SK-N-MC (cell line): Measurements from ENCODE around the gene PPOX.
A peak's percentile ranks its signal among the peaks of the same experiment; 100 is the strongest.

ENCODE experiments used
- DNase-seq: peaks from one replicate; pipeline ENCODE4 v3.0.0-alpha.2; 2011; ENCODE audit warnings: low read depth, low spot score
- H3K27ac ChIP-seq: fragments of 200-600 bp; sonication (generic); 2 replicates; pipeline ENCODE4 v1.5.1; 2016; ENCODE audit warnings: mixed run types
- H3K36me3 ChIP-seq: fragments of 200-600 bp; sonication (generic); 2 replicates; pipeline ENCODE4 v1.6.1; 2017; ENCODE audit warnings: antibody characterized with exemption, low read length, mixed read lengths; ENCODE audit not compliant: insufficient read depth
- H3K4me3 ChIP-seq: fragments of 200-600 bp; sonication (generic); 2 replicates; pipeline ENCODE4 v1.5.1; 2016
- H3K9ac ChIP-seq: fragments of 200-600 bp; sonication (generic); 2 replicates; pipeline ENCODE4 v1.8.0; 2017; ENCODE audit warnings: mixed run types, mixed read lengths; ENCODE audit not compliant: insufficient read length
- H3K9me3 ChIP-seq: fragments of 200-600 bp; sonication (generic); 2 replicates; pipeline ENCODE4 v1.6.1; 2017; ENCODE audit warnings: low read depth, mild to moderate bottlenecking, antibody characterized with exemption, low read length, moderate library complexity, mixed read lengths
- EZH2 ChIP-seq: fragments of 200-600 bp; sonication (generic); IDR thresholded peaks from one replicate; pipeline ENCODE4 v1.6.1; 2017; ENCODE audit warnings: antibody characterized with exemption
- FOXP2 ChIP-seq: optimal IDR thresholded peaks from 2 replicates; pipeline ENCODE3; 2011; ENCODE audit warnings: mild to moderate bottlenecking, moderate library complexity; ENCODE audit not compliant: insufficient read depth; ENCODE audit errors: extremely low read length, control extremely low read depth
- POLR2AphosphoS5 ChIP-seq: IDR thresholded peaks from 2 replicates; pipeline ENCODE4 v1.6.1; 2012; ENCODE audit warnings: mild to moderate bottlenecking, low read depth, low read length, borderline replicate concordance

The PPOX gene

GRCh38 chr1:161168906-161169305, 2.7 kb downstream of the PPOX start:
- H3K27ac ChIP-seq = no peak overlapping the region
- H3K9ac ChIP-seq = no peak overlapping the region
- peaks cover 41% of the 10 kb centered on the region for H3K36me3 ChIP-seq
- no peak overlapping the region for H3K4me3 ChIP-seq
- no peak for DNase-seq
- TF ChIP-seq POLR2AphosphoS5 (no peak), FOXP2 (no peak), EZH2 (no peak)
- H3K9me3 ChIP-seq = no peaks in the 10 kb centered on the region

DNA sequence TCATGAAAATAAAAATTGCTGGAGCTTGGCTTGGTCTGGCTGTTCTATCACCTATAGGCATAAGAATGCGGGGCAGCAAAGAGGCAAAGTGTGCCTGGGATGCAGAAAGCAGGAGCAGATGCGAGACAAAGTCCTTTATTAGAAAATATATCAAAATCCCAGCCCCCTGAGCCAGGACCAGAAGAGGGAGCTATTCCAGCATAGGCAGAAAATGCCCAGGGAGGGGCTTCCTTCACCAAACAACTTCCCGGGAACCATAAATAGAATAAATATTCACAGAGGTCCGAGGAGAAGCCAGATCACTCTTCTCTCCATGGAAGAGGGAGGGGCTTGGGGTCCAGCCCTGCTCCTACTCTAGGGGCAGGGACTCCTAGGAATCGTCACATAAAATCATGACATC, 5.0 kb downstream of the PPOX start:
- no peak for DNase-seq
- no peak overlapping the region for H3K27ac ChIP-seq
- no peak overlapping the region for H3K4me3 ChIP-seq
- H3K36me3 ChIP-seq = peaks cover 46% of the 10 kb centered on the region
- no peak for TF ChIP-seq EZH2
- TF ChIP-seq POLR2AphosphoS5 = no peak
- TF ChIP-seq FOXP2 = no peak
- no peaks in the 10 kb centered on the region for H3K9me3 ChIP-seq
- H3K9ac ChIP-seq = no peak overlapping the region

DNA sequence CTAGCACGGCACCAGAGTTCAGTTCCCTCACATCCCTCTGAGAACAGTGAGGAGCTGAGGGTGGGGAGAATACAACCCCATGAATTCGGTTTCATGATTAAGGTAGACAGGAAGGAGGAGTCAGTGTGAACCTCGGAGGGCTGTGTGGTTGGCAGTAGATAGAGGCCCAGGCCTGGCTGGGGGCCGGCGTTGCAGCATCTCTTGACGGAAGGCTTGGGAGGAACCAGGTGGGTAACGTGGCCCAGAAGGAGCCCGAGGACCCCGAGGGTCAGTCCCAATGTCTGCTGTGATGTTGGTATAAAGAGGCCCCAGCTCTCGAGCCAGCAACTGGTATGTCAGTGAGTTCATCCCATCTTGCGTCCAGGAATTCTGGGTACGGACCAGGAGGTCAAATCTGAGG, 5.5 kb downstream of the PPOX start:
- Histone ChIP-seq H3K36me3 (peaks cover 46% of the 10 kb centered on the region), H3K9ac (no peak overlapping the region), H3K27ac (no peak overlapping the region), H3K9me3 (no peaks in the 10 kb centered on the region), H3K4me3 (no peak overlapping the region)
- no peak for TF ChIP-seq FOXP2
- TF ChIP-seq EZH2 = no peak
- TF ChIP-seq POLR2AphosphoS5 = no peak
- no peak for DNase-seq

- H3K36me3 ChIP-seq = peaks cover 46% of the 10 kb centered on the region
- H3K4me3 ChIP-seq = no peak overlapping the region
- no peak for TF ChIP-seq EZH2
- TF ChIP-seq POLR2AphosphoS5 = no peak
- TF ChIP-seq FOXP2 = no peak
- no peak overlapping the region for H3K9ac ChIP-seq
- H3K27ac ChIP-seq = no peak overlapping the region
- DNase-seq = no peak
- no peaks in the 10 kb centered on the region for H3K9me3 ChIP-seq
Observed at GRCh38 chr1:161172349-161172748, 6.1 kb downstream of the PPOX start.

- peaks cover 46% of the 10 kb centered on the region for H3K36me3 ChIP-seq
- H3K9ac ChIP-seq = no peak overlapping the region
- no peak for DNase-seq
- H3K27ac ChIP-seq = no peak overlapping the region
- TF ChIP-seq EZH2 = no peak
- no peak for TF ChIP-seq POLR2AphosphoS5
- no peak for TF ChIP-seq FOXP2
- no peak overlapping the region for H3K4me3 ChIP-seq
- no peaks in the 10 kb centered on the region for H3K9me3 ChIP-seq
Observed at GRCh38 chr1:161172776-161173376, 6.7 kb downstream of the PPOX start.

DNA sequence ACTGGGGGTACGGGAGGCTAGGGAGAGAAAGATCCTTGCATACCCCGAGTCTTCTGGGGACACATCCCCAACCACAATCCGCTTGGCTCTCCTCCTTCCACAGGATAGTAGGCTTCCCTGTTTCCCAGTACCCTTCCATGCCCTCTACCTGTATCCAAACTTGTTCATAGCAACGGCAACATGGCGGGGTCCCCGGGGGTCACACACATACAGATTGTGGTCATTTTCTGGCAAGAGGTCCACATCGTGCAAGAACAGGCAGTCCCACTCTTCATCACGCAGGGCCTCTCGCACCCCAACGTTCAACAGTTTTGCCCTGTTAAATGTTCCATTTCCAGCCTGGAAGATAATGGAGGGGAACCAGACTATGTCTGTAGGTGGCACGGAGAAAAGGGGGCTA, 7.5 kb downstream of the PPOX start:
- H3K9ac ChIP-seq = no peak overlapping the region
- no peaks in the 10 kb centered on the region for H3K9me3 ChIP-seq
- peaks cover 46% of the 10 kb centered on the region for H3K36me3 ChIP-seq
- H3K4me3 ChIP-seq = no peak overlapping the region
- no peak for DNase-seq
- TF ChIP-seq POLR2AphosphoS5 = no peak
- H3K27ac ChIP-seq = no peak overlapping the region

- TF ChIP-seq POLR2AphosphoS5 (no peak), FOXP2 (no peak), EZH2 (no peak)
- no peak overlapping the region for H3K9ac ChIP-seq
- peaks cover 46% of the 10 kb centered on the region for H3K36me3 ChIP-seq
- H3K27ac ChIP-seq = no peak overlapping the region
- DNase-seq = no peak
- no peak overlapping the region for H3K4me3 ChIP-seq
- no peaks in the 10 kb centered on the region for H3K9me3 ChIP-seq
Observed at GRCh38 chr1:161174911-161175310, 8.7 kb downstream of the PPOX start.

DNA sequence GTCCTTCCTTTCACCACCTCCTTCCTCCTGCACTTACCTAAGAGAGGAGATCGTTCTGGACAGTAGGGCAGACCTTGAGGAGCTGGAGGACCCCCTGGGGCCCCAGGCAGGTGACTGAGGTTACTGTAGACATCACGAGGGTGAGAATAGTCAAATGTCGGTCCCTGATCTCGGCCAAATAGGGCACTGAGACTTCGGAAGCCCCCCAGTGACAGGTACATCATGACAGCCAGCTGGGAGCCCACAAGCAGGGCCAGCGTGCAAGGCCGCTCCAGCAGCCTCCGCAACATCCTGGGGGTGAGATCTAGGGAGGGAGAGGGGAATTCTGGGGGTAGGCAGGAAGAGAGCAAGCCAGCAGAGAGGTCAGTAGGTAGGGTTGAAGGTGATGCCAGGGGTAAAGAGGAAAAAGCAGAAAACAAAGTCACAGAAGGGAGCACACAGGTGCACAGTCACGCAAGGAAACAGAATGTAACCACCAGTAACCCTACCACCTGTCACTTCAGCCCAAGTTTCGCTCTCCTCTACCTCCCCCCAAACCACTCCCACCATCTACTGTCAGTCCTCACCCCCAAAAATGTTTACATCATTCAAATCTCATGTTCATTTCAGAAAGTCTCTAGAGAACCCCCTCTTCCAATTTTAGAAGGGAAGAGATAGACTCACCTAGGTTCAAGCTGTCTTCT, 9.7 kb downstream of the PPOX start:
- TF ChIP-seq POLR2AphosphoS5 (no peak), FOXP2 (no peak), EZH2 (no peak)
- peak overlapping the region; percentile 99 for H3K4me3 ChIP-seq
- peaks cover 40% of the 10 kb centered on the region for H3K36me3 ChIP-seq
- no peak overlapping the region for H3K27ac ChIP-seq
- H3K9ac ChIP-seq = no peak overlapping the region
- no peaks in the 10 kb centered on the region for H3K9me3 ChIP-seq
- DNase-seq = no peak
